K562 (cell line): ENCODE data around the gene NOM1. TPM values are rescaled to one million over a fixed set of nuclear protein-coding genes. Genes with fewer than 3 reads are reported as not detected.

ENCODE experiments used
- ATAC-seq: fragments of 200-7000 bp; cut with Tn5 transposase; 3 replicates; pipeline ENCODE4 v1.9.1; 2020; ENCODE audit warnings: moderate library complexity
- BruUV-seq: library from RNA; stranded (reverse); fragments of 400-500 nt; replicated peaks from 2 replicates; lab custom pipeline; 2021; lab: Mats Ljungman, UMichigan
- CTCF ChIA-PET: fragments of 300-600 bp; formaldehyde crosslinking; extraction: SDS; loops from one replicate; lab custom pipeline; 2021; ENCODE audit warnings: low intra/inter-chr PET ratio; lab: Yijun Ruan, JAX
- POLR2A ChIA-PET: fragments of 300-600, 350-650 bp; sonication (Branson Sonifier 250); formaldehyde crosslinking; extraction: SDS; loops from one replicate; lab custom pipeline; 2021; ENCODE audit warnings: antibody characterized with exemption, inconsistent platforms; lab: Yijun Ruan, JAX
- DNase-seq, 4 experiments: peaks; one replicate each; pipeline versions ENCODE4 v3.0.0 to v3.0.0-alpha.2; 2011 to 2018; ENCODE audit warnings: low spot score in 3 of 4, mixed read lengths in 3 of 4; ENCODE audit errors: extremely low read depth in 1 of 4
- FAIRE-seq: peaks from 2 replicates; lab custom pipeline; 2011; peaks lifted over from hg19 to GRCh38; lab: Jason Lieb, UNC
- H2AFZ ChIP-seq: 2 replicates; pipeline ENCODE4 v1.6.0; 2011; ENCODE audit warnings: low read depth, low read length, control low read depth, inconsistent platforms
- H3K27ac ChIP-seq: fragments of 200-600 bp; 3 replicates; pipeline ENCODE4 v1.8.0; 2011; ENCODE audit warnings: low read depth, mild to moderate bottlenecking, control low read depth, inconsistent platforms, low read length, moderate library complexity, mixed read lengths; ENCODE audit errors: extremely low read depth
- H3K27me3 ChIP-seq, 2 experiments: fragments of 300-600 bp in 1 of 2; 2 replicates in 1 of 2; 3 replicates in 1 of 2; pipeline versions ENCODE4 v1.6.0 to v1.8.0; 2011; ENCODE audit warnings: inconsistent platforms in 2 of 2, low read length in 2 of 2, mild to moderate bottlenecking in 1 of 2, mixed read lengths in 1 of 2, moderate library complexity in 1 of 2; ENCODE audit not compliant: control insufficient read depth in 2 of 2, insufficient read depth in 2 of 2
- H3K36me3 ChIP-seq: fragments of 300-600 bp; 3 replicates; pipeline ENCODE4 v1.8.0; 2011; ENCODE audit warnings: mild to moderate bottlenecking, low read length, inconsistent platforms; ENCODE audit not compliant: control insufficient read depth, insufficient read depth
- H3K4me1 ChIP-seq, 2 experiments: fragments of 200-600 bp in 1 of 2; replicated peaks in 1 of 2; 2 replicates in 1 of 2; 3 replicates in 1 of 2; pipeline versions ENCODE4 v1.5.1 to v1.8.0; 2011; ENCODE audit warnings: inconsistent platforms in 2 of 2, low read length in 2 of 2, mild to moderate bottlenecking in 1 of 2, mixed read lengths in 1 of 2, moderate library complexity in 1 of 2; ENCODE audit not compliant: control insufficient read depth in 2 of 2, insufficient read depth in 2 of 2
- H3K4me2 ChIP-seq: 2 replicates; pipeline ENCODE4 v1.6.1; 2011; ENCODE audit warnings: low read length, control low read depth, inconsistent platforms, mixed read lengths; ENCODE audit not compliant: insufficient read depth
- H3K4me3 ChIP-seq: fragments of 200-600 bp; sonication (generic), shearing (Covaris generic); 2 replicates; pipeline ENCODE4 v1.5.1; 2016; ENCODE audit warnings: control low read depth, inconsistent platforms
- H3K79me2 ChIP-seq: fragments of 200-600 bp; 3 replicates; pipeline ENCODE4 v1.8.0; 2011; ENCODE audit warnings: low read length, inconsistent platforms; ENCODE audit not compliant: control insufficient read depth, insufficient read depth
- H3K9ac ChIP-seq, 2 experiments: 2 replicates each; pipeline versions ENCODE4 v1.6.0 to v1.6.1; 2011; ENCODE audit warnings: low read depth in 2 of 2, low read length in 2 of 2, control low read depth in 1 of 2, inconsistent platforms in 1 of 2, mild to moderate bottlenecking in 1 of 2, mixed read lengths in 1 of 2; ENCODE audit not compliant: insufficient read depth in 1 of 2
- H3K9me1 ChIP-seq: one replicate; pipeline ENCODE4 v1.6.0; 2011; ENCODE audit warnings: inconsistent platforms, mild to moderate bottlenecking, low read length, moderate library complexity; ENCODE audit not compliant: control insufficient read depth, insufficient read depth
- H3K9me3 ChIP-seq: replicated peaks from 2 replicates; pipeline ENCODE4 v1.5.1; 2011; ENCODE audit warnings: low read depth, low read length, inconsistent platforms; ENCODE audit not compliant: control insufficient read depth, insufficient read depth
- H4K20me1 ChIP-seq: replicated peaks from 2 replicates; pipeline ENCODE4 v1.6.1; 2011; ENCODE audit warnings: low read length, inconsistent platforms, mixed read lengths; ENCODE audit not compliant: control insufficient read depth, insufficient read depth
- ATF2 ChIP-seq: sonication (generic); formaldehyde crosslinking; IDR thresholded peaks from 2 replicates; pipeline ENCODE4 v1.8.1; 2022; ENCODE audit warnings: missing genetic modification reagents
- ELK3 ChIP-seq: fragments of 450-650 bp; formaldehyde crosslinking; IDR thresholded peaks from 2 replicates; pipeline ENCODE4 v1.4.0; 2020; ENCODE audit warnings: mild to moderate bottlenecking
- LEF1 ChIP-seq: fragments of 450-650 bp; IDR thresholded peaks from 2 replicates; pipeline ENCODE4 v1.6.1; 2016; ENCODE audit warnings: mild to moderate bottlenecking
- PHF8 ChIP-seq: fragments of 200-600 bp; sonication (generic); IDR thresholded peaks from 2 replicates; pipeline ENCODE4 v1.6.1; 2012; ENCODE audit warnings: mixed run types, mild to moderate bottlenecking, inconsistent platforms, low read length, moderate library complexity, borderline replicate concordance
- VEZF1 ChIP-seq: fragments of 200-800 bp; sonication (Bioruptor generic); IDR thresholded peaks from 2 replicates; pipeline ENCODE4 v1.6.1; 2017; ENCODE audit warnings: missing genetic modification characterization, missing compliant biosample characterization
- WGBS: fragments of 100-300 bp; shearing (Covaris generic); methylation state at CpG from one replicate; pipeline ENCODE4 v1.1.6; 2016; ENCODE audit warnings: low coverage, mixed read lengths; ENCODE audit not compliant: insufficient coverage; ENCODE audit errors: missing lambda C conversion rate; 5-methylcytosine and 5-hydroxymethylcytosine counted together
- in situ Hi-C: fragments of 300-500 bp; cut with MboI; formaldehyde crosslinking; loops from 4 replicates; pipeline ENCODE4 v1.15.0; 2018; ENCODE audit warnings: inconsistent platforms, mixed read lengths
- intact Hi-C: fragments of 100-400 bp; cut with micrococcal nuclease; formaldehyde crosslinking; loops from 2 replicates; pipeline ENCODE4 v1.14.2; 2022
- polyA plus RNA-seq, 8 experiments: library from polyadenylated mRNA; depleted of rRNA in 4 of 8; stranded (reverse) in 5 of 8; unstranded in 3 of 8; fragments of >200 nt; fragmentation: Nextera tagmentation in 2 of 8; fragmentation: Illumina TruSeq in 1 of 8; extraction: Ambion mirVana in 2 of 8; extraction: Trizol in 1 of 8; gene quantifications; 2 replicates each; pipeline versions ENCODE4 v1.2.1 to v1.2.3, GENCODE V29; 2011 to 2014; ENCODE audit warnings: inconsistent platforms in 1 of 8, missing spikeins in 1 of 8
- total RNA-seq, 7 experiments: library from RNA; depleted of rRNA in 6 of 7; stranded (reverse); fragments of >200 nt in 6 of 7; fragmentation: Illumina TruSeq in 2 of 7; extraction: Trizol in 2 of 7; gene quantifications; 2 replicates each; pipeline versions ENCODE4 v1.2.1 to v1.2.3, GENCODE V29; 2011 to 2021; ENCODE audit warnings: low replicate concordance in 1 of 7

NOM1 gene
- total and polyA plus RNA-seq, 9 of the 15 experiments (the other 6 are each of a cell fraction or from before 2014, with no cell fraction given), result 6.8 to 47.3 (median 37.4) TPM

- no peak overlapping the region for H2AFZ ChIP-seq
- DNase-seq, result no peak
- peaks cover 16% of the 10 kb centered on the region for H3K36me3 ChIP-seq
- H3K4me3 ChIP-seq, result no peak overlapping the region
- H4K20me1 ChIP-seq, result no peaks in the 10 kb centered on the region
- H3K9ac ChIP-seq, result no peak overlapping the region
- no peak; the same call in 1 of the 3 replicates for ATAC-seq
- TF ChIP-seq VEZF1 (CRISPR knock-in tag), result no peak
- no peak for TF ChIP-seq PHF8
- TF ChIP-seq ATF2 (CRISPR knock-in tag), result no peak
- TF ChIP-seq ELK3 (CRISPR knock-in tag), result no peak
- TF ChIP-seq LEF1, result no peak
- 42% methylated on average over 5 of the region's 5 CpGs for WGBS
- H3K9me3 ChIP-seq, result peaks cover 2% of the 10 kb centered on the region; the same call in 1 of the 2 replicates
- H3K27ac ChIP-seq, result no peak overlapping the region
- ChIA-PET POLR2A (interaction anchor here (0.6 kb wide), 1 partner anchor 35 kb away, joined by 3 read pairs; the partner anchor contains the start of gene MNX1), CTCF (no interaction called here)
- intact Hi-C loops (no loop called here), in situ Hi-C loops (no loop called here)
- no peaks in the 10 kb centered on the region for H3K27me3 ChIP-seq
- no peak overlapping the region for H3K4me2 ChIP-seq
- BruUV-seq, result no TSS peak
- H3K79me2 ChIP-seq, result no peaks in the 10 kb centered on the region
- no peaks in the 10 kb centered on the region for H3K9me1 ChIP-seq
- H3K4me1 ChIP-seq, result no peaks in the 10 kb centered on the region
- no peak for FAIRE-seq
Observed at GRCh38 chr7:156975620-156976019, 26.1 kb downstream of the NOM1 start.
